Brain microvascular endothelial cell (primary cell): Measurements from ENCODE around the gene SLC22A23.

Source experiments
- DNase-seq: peaks from one replicate; pipeline ENCODE4 v3.0.0-alpha.2; 2020
- H3K27ac ChIP-seq: fragments of 250-450 bp; sonication (Bioruptor Pico); 2 replicates; pipeline ENCODE4 v1.5.1; 2020; ENCODE audit warnings: mild to moderate bottlenecking, moderate library complexity
- H3K27me3 ChIP-seq: fragments of 250-450 bp; sonication (Bioruptor Pico); replicated peaks from 2 replicates; pipeline ENCODE4 v1.5.1; 2020; ENCODE audit warnings: mild to moderate bottlenecking
- H3K36me3 ChIP-seq: fragments of 250-450 bp; sonication (Bioruptor Pico); replicated peaks from 2 replicates; pipeline ENCODE4 v1.5.1; 2020; ENCODE audit warnings: mild to moderate bottlenecking
- H3K4me3 ChIP-seq: 2 replicates; pipeline ENCODE4 v1.5.1; 2011; ENCODE audit warnings: low read depth, mild to moderate bottlenecking, control low read depth, low read length, moderate library complexity
- CTCF ChIP-seq: IDR thresholded peaks from 2 replicates; pipeline ENCODE4 v1.5.1; 2011; ENCODE audit warnings: low read depth, mild to moderate bottlenecking, moderate library complexity, low read length, control low read depth, inconsistent platforms; ENCODE audit errors: missing control alignments
- in situ Hi-C: cut with HindIII; loops from 2 replicates; pipeline ENCODE4 v1.10.0; 2017; ENCODE audit warnings: low sequenced_read_pairs, low pct_ligation_motif_present

The SLC22A23 gene

GRCh38 chr6:3415490-3415889, 41.4 kb downstream of the SLC22A23 start:
- no peak for TF ChIP-seq CTCF
- no peaks in the 10 kb centered on the region for H3K36me3 ChIP-seq
- no peaks in the 10 kb centered on the region for H3K27me3 ChIP-seq
- no peak for DNase-seq
- no peak overlapping the region for H3K4me3 ChIP-seq
- in situ Hi-C loops = no loop called here
- no peak overlapping the region for H3K27ac ChIP-seq

GRCh38 chr6:3415082-3415453, 41.8 kb downstream of the SLC22A23 start:
- H3K36me3 ChIP-seq = no peaks in the 10 kb centered on the region
- H3K4me3 ChIP-seq = no peak overlapping the region
- H3K27ac ChIP-seq = no peak overlapping the region
- in situ Hi-C loops = no loop called here
- TF ChIP-seq CTCF = no peak
- no peak for DNase-seq
- H3K27me3 ChIP-seq = no peaks in the 10 kb centered on the region

GRCh38 chr6:3414327-3415081, 42.3 kb downstream of the SLC22A23 start:
- TF ChIP-seq CTCF = no peak
- Histone ChIP-seq H3K27me3 (no peaks in the 10 kb centered on the region), H3K4me3 (no peak overlapping the region), H3K36me3 (no peaks in the 10 kb centered on the region), H3K27ac (no peak overlapping the region)
- peak; percentile 44 for DNase-seq
- in situ Hi-C loops = no loop called here

GRCh38 chr6:3413592-3413991, 43.3 kb downstream of the SLC22A23 start:
- TF ChIP-seq CTCF = no peak
- in situ Hi-C loops = no loop called here
- H3K27ac ChIP-seq = no peak overlapping the region

GRCh38 chr6:3412779-3413500, 43.9 kb downstream of the SLC22A23 start:
- in situ Hi-C loops = no loop called here
- TF ChIP-seq CTCF = no peak
- no peaks in the 10 kb centered on the region for H3K36me3 ChIP-seq

More at GRCh38 chr6:3413592-3413991, 43.3 kb downstream of the SLC22A23 start:
- H3K4me3 ChIP-seq = no peak overlapping the region
- H3K27me3 ChIP-seq = no peaks in the 10 kb centered on the region
- no peaks in the 10 kb centered on the region for H3K36me3 ChIP-seq
- DNase-seq = no peak

More at GRCh38 chr6:3412779-3413500, 43.9 kb downstream of the SLC22A23 start:
- Histone ChIP-seq H3K27ac (no peak overlapping the region), H3K4me3 (no peak overlapping the region), H3K27me3 (no peaks in the 10 kb centered on the region)
- DNase-seq = no peak
